ENCODE results near the gene SLC22A25.

DNA sequence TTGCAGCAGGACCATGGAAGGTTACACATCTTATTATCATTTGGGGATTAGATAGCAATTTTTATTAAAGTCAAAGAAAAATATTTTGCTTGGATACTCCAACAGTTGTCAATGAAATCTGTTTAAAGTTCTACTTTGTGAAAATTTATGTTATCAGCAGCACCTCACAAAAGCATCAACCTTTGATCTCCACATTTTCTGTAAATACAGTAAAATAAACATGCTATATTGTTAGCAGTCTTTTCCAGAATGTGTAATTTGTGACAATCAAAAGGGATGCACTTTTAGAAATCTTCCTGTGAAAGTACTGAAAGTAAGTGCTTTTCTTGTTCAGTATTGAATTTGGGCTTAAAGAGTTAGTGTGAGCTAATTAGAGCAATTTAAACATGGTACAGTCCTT lies 4.1 kb downstream of the SLC22A25 start:
- TF ChIP-seq GATA3 (IDR thresholded peaks at IDR 0.05; ENCODE audit: low read depth, low read length) (no peak), GATA2 (IDR thresholded peaks at IDR 0.05; ENCODE audit: low read depth, low read length) (no peak)

Data from SH-SY5Y (cell line).